IMR-90 (cell line): ENCODE results near the gene OSBPL9. TPM values are rescaled to one million over a fixed set of nuclear protein-coding genes. Genes with fewer than 3 reads are reported as not detected.

Source experiments
- ATAC-seq: fragments of 200-7000 bp; cut with Tn5 transposase; 2 replicates; pipeline ENCODE4 v1.9.1; 2020; ENCODE audit warnings: low read depth, mild to moderate bottlenecking, moderate library complexity
- BruUV-seq: library from RNA; stranded (reverse); fragments of 400-500 nt; replicated peaks from 2 replicates; lab custom pipeline; 2021; lab: Mats Ljungman, UMichigan
- CTCF ChIA-PET: fragments of 300-600 bp; formaldehyde crosslinking; extraction: SDS; loops from one replicate; lab custom pipeline; 2021; ENCODE audit warnings: antibody characterized with exemption; lab: Yijun Ruan, JAX
- POLR2A ChIA-PET: fragments of 300-600 bp; sonication (Branson Sonifier 250); formaldehyde crosslinking; loops from one replicate; lab custom pipeline; 2022; ENCODE audit warnings: antibody characterized with exemption; ENCODE audit not compliant: unreplicated experiment; lab: Charles Lee
- DNase-seq: peaks from one replicate; pipeline ENCODE4 v3.0.0; 2013
- H2AFZ ChIP-seq: replicated peaks from 2 replicates; pipeline ENCODE3; 2013; ENCODE audit warnings: low read length, mild to moderate bottlenecking; ENCODE audit not compliant: poor library complexity
- H2AK5ac ChIP-seq: 2 replicates; pipeline ENCODE4 v1.6.1; 2013; ENCODE audit warnings: low read depth, low read length, inconsistent platforms
- H2AK9ac ChIP-seq: replicated peaks from 2 replicates; pipeline ENCODE3; 2013; ENCODE audit warnings: mild to moderate bottlenecking, low read depth, low read length, moderate library complexity; ENCODE audit not compliant: poor library complexity
- H2BK120ac ChIP-seq: 2 replicates; pipeline ENCODE4 v1.6.1; 2013; ENCODE audit warnings: low read depth, low read length, inconsistent platforms
- H2BK15ac ChIP-seq: 3 replicates; pipeline ENCODE4 v1.6.1; 2013; ENCODE audit warnings: low read depth, low read length, inconsistent platforms
- H2BK20ac ChIP-seq: 2 replicates; pipeline ENCODE4 v1.6.1; 2013; ENCODE audit warnings: low read depth, mild to moderate bottlenecking, inconsistent platforms, low read length, moderate library complexity
- H2BK5ac ChIP-seq: 2 replicates; pipeline ENCODE4 v1.6.1; 2013; ENCODE audit warnings: mild to moderate bottlenecking, low read depth, low read length, inconsistent platforms; ENCODE audit not compliant: poor library complexity, severe bottlenecking
- H3K14ac ChIP-seq: replicated peaks from 2 replicates; pipeline ENCODE4 v1.6.1; 2013; ENCODE audit warnings: low read depth, low read length, inconsistent platforms
- H3K18ac ChIP-seq: 2 replicates; pipeline ENCODE4 v1.6.1; 2013; ENCODE audit warnings: low read depth, low read length, control low read depth
- H3K23ac ChIP-seq: 2 replicates; pipeline ENCODE4 v1.6.1; 2013; ENCODE audit warnings: low read depth, low read length, inconsistent platforms
- H3K27ac ChIP-seq: 2 replicates; pipeline ENCODE4 v1.5.1; 2013; ENCODE audit warnings: mild to moderate bottlenecking, control low read depth, low read length; ENCODE audit not compliant: insufficient read depth
- H3K27me3 ChIP-seq: 2 replicates; pipeline ENCODE4 v1.6.1; 2013; ENCODE audit warnings: low read length; ENCODE audit not compliant: control insufficient read depth, insufficient read depth
- H3K36me3 ChIP-seq: 2 replicates; pipeline ENCODE4 v1.6.1; 2013; ENCODE audit warnings: low read length, mixed read lengths; ENCODE audit not compliant: control insufficient read depth, insufficient read depth
- H3K4ac ChIP-seq: 2 replicates; pipeline ENCODE4 v1.6.1; 2013; ENCODE audit warnings: low read depth, low read length, inconsistent platforms
- H3K4me1 ChIP-seq: 2 replicates; pipeline ENCODE4 v1.6.1; 2013; ENCODE audit warnings: low read length, mixed read lengths; ENCODE audit not compliant: control insufficient read depth, insufficient read depth
- H3K4me2 ChIP-seq: 2 replicates; pipeline ENCODE4 v1.6.1; 2013; ENCODE audit warnings: low read depth, mild to moderate bottlenecking, control low read depth, low read length, moderate library complexity
- H3K4me3 ChIP-seq: 2 replicates; pipeline ENCODE4 v1.5.1; 2013; ENCODE audit warnings: low read depth, mild to moderate bottlenecking, control low read depth, low read length, moderate library complexity; ENCODE audit not compliant: insufficient read depth
- H3K56ac ChIP-seq: 2 replicates; pipeline ENCODE4 v1.6.1; 2013; ENCODE audit warnings: low read length, inconsistent platforms; ENCODE audit not compliant: insufficient read depth; ENCODE audit errors: extremely low read depth
- H3K79me1 ChIP-seq, 2 experiments: 2 replicates each; pipeline ENCODE4 v1.6.1; 2013; ENCODE audit warnings: low read length in 2 of 2, inconsistent platforms in 1 of 2, low read depth in 1 of 2
- H3K9ac ChIP-seq: 2 replicates; pipeline ENCODE4 v1.6.1; 2013; ENCODE audit warnings: low read depth, low read length, control low read depth
- H3K9me1 ChIP-seq: 2 replicates; pipeline ENCODE4 v1.6.1; 2013; ENCODE audit warnings: low read length, inconsistent platforms; ENCODE audit not compliant: insufficient read depth
- H3K9me3 ChIP-seq: 2 replicates; pipeline ENCODE4 v1.6.1; 2013; ENCODE audit warnings: low read length; ENCODE audit not compliant: control insufficient read depth, insufficient read depth
- H4K20me1 ChIP-seq: 2 replicates; pipeline ENCODE4 v1.6.1; 2013; ENCODE audit warnings: low read length, inconsistent platforms; ENCODE audit not compliant: insufficient read depth
- H4K5ac ChIP-seq: 2 replicates; pipeline ENCODE4 v1.6.1; 2013; ENCODE audit warnings: mild to moderate bottlenecking, low read depth, low read length, control low read depth
- H4K8ac ChIP-seq, 2 experiments: 2 replicates each; pipeline ENCODE4 v1.6.1; 2013; ENCODE audit warnings: low read depth in 2 of 2, low read length in 2 of 2, control low read depth in 1 of 2, inconsistent platforms in 1 of 2
- H4K91ac ChIP-seq: 2 replicates; pipeline ENCODE4 v1.6.1; 2013; ENCODE audit warnings: low read depth, low read length, inconsistent platforms; ENCODE audit not compliant: insufficient read depth
- CHD1 ChIP-seq: IDR thresholded peaks from 2 replicates; pipeline ENCODE4 v1.6.1; 2012; ENCODE audit warnings: low read depth, low read length, improper control_type of control experiment
- MAFK ChIP-seq: IDR thresholded peaks from 2 replicates; pipeline ENCODE4 v1.6.1; 2012; ENCODE audit warnings: low read depth, low read length, improper control_type of control experiment
- MAZ ChIP-seq: IDR thresholded peaks from 2 replicates; pipeline ENCODE4 v1.6.1; 2012; ENCODE audit warnings: low read depth, mild to moderate bottlenecking, low read length, improper control_type of control experiment, moderate library complexity, borderline replicate concordance
- MXI1 ChIP-seq: IDR thresholded peaks from 2 replicates; pipeline ENCODE4 v1.6.1; 2012; ENCODE audit warnings: low read depth, mild to moderate bottlenecking, low read length, moderate library complexity, borderline replicate concordance
- NFE2L2 ChIP-seq: fragments of 150-350 bp; IDR thresholded peaks from 2 replicates; pipeline ENCODE4 v1.6.1; 2016; ENCODE audit warnings: low read depth, mild to moderate bottlenecking, low read length
- POLR2A ChIP-seq: IDR thresholded peaks from 2 replicates; pipeline ENCODE4 v1.6.1; 2012; ENCODE audit warnings: mild to moderate bottlenecking, low read depth, low read length
- RCOR1 ChIP-seq: IDR thresholded peaks from 2 replicates; pipeline ENCODE4 v1.6.1; 2012; ENCODE audit warnings: mild to moderate bottlenecking, low read length, improper control_type of control experiment; ENCODE audit not compliant: insufficient replicate concordance
- SMC3 ChIP-seq: fragments of 150-350 bp; IDR thresholded peaks from 2 replicates; pipeline ENCODE4 v1.6.1; 2016; ENCODE audit warnings: low read depth, mild to moderate bottlenecking, antibody characterized with exemption, low read length, moderate library complexity
- WGBS, 2 experiments: methylation state at CpG; one replicate each; pipeline versions ENCODE4 v1.1.5 to v1.1.7; 2013; ENCODE audit warnings: missing lambda C conversion rate in 2 of 2; ENCODE audit not compliant: insufficient read length in 1 of 2; ENCODE audit errors: extremely low coverage in 2 of 2; 5-methylcytosine and 5-hydroxymethylcytosine counted together
- dilution Hi-C: fragments of 300-500 bp; cut with HindIII; formaldehyde crosslinking; loops from one replicate; pipeline ENCODE4 v1.14.3; 2018; ENCODE audit warnings: low sequenced_read_pairs; ENCODE audit not compliant: unreplicated experiment
- in situ Hi-C: fragments of 300-500 bp; cut with MboI; formaldehyde crosslinking; loops from 3 replicates; pipeline ENCODE4 v1.14.3; 2019; ENCODE audit warnings: low sequenced_read_pairs, inconsistent platforms, mixed read lengths
- intact Hi-C: fragments of 100-400 bp; cut with micrococcal nuclease; formaldehyde crosslinking; loops from 2 replicates; pipeline ENCODE4 v1.10.0; 2022
- polyA plus RNA-seq, 3 experiments: library from polyadenylated mRNA; depleted of rRNA; stranded (reverse); fragments of >200 nt; gene quantifications; 2 replicates each; pipeline ENCODE4 v1.2.3, GENCODE V29; 2012; ENCODE audit warnings: low replicate concordance in 1 of 3
- total RNA-seq: library from RNA; depleted of rRNA; stranded (reverse); fragments of >200 nt; gene quantifications from 2 replicates; pipeline ENCODE4 v1.2.3, GENCODE V29; 2012
- TF ChIP-seq, protein P1 (sequence below): fragments of 150-350 bp; IDR thresholded peaks from 2 replicates; pipeline ENCODE4 v1.6.1; 2016; ENCODE audit warnings: low read depth, mild to moderate bottlenecking, low read length, moderate library complexity, borderline replicate concordance

Gene OSBPL9
- total and polyA plus RNA-seq, 2 of the 4 experiments (the other 2 are of a cell fraction): 51.4 to 127 TPM

DNA sequence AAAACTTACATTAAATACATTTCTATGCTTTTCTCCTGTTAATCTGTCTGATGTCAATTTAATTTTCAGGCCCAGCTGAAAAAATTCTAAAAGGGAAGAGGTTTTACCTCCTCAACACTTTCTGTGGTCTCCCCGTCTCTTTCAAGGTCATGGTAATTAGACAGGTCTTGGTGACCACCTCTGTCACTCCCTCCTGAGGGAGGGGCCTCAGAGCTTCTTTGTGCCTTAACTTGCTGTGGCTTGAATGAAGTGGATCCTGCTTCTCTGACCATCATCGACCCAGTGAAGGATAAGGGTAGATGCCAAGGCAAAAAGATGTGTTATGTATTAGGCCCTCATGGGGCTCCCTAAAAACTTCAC is 40.8 kb upstream of the OSBPL9 start:
- DNase-seq: no peak
- Histone ChIP-seq H3K36me3 (no peaks in the 10 kb centered on the region), H3K23ac (no peak overlapping the region), H3K4ac (no peak overlapping the region), H2BK120ac (no peak overlapping the region), H3K18ac (no peak overlapping the region), H2AK5ac (no peak overlapping the region; the same call in 1 of the 2 replicates), H3K4me3 (no peak overlapping the region), H3K27ac (no peak overlapping the region), H2AFZ (no peak overlapping the region), H3K14ac (0 out of 2 replicates have a peak overlapping the region, but pooled peaks have one; percentile 14), H3K4me1 (peaks cover 2% of the 10 kb centered on the region; the same call in 1 of the 2 replicates), H3K9me1 (no peaks in the 10 kb centered on the region), H2BK20ac (no peak overlapping the region), H2BK15ac (no peak overlapping the region), H4K20me1 (no peaks in the 10 kb centered on the region), H3K79me1 (no peaks in the 10 kb centered on the region), H4K91ac (no peak overlapping the region), H2BK5ac (no peak overlapping the region), H3K27me3 (no peaks in the 10 kb centered on the region), H2AK9ac (no peak overlapping the region), H3K9me3 (no peaks in the 10 kb centered on the region), H3K9ac (no peak overlapping the region), H3K56ac (no peak overlapping the region), H3K4me2 (no peak overlapping the region), H4K8ac (no peak overlapping the region; a peak in 1 of 4 replicates), H4K5ac (no peak overlapping the region)
- TF ChIP-seq MAZ: no peak
- TF ChIP-seq SMC3: no peak
- TF ChIP-seq CHD1: no peak
- TF ChIP-seq RCOR1: no peak
- no peak for TF ChIP-seq MAFK
- TF ChIP-seq, protein P1, sequence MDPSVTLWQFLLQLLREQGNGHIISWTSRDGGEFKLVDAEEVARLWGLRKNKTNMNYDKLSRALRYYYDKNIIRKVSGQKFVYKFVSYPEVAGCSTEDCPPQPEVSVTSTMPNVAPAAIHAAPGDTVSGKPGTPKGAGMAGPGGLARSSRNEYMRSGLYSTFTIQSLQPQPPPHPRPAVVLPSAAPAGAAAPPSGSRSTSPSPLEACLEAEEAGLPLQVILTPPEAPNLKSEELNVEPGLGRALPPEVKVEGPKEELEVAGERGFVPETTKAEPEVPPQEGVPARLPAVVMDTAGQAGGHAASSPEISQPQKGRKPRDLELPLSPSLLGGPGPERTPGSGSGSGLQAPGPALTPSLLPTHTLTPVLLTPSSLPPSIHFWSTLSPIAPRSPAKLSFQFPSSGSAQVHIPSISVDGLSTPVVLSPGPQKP: no peak
- TF ChIP-seq POLR2A: no peak
- TF ChIP-seq NFE2L2: no peak
- TF ChIP-seq MXI1: no peak
- in situ Hi-C loops: no loop called here
- intact Hi-C loops: no loop called here
- BruUV-seq: no TSS peak
- no peak for ATAC-seq
- ChIA-PET POLR2A (no interaction called here), CTCF (interaction anchor here (0.6 kb wide), 1 partner anchor 27 kb away, joined by 5 read pairs; no protein-coding TSS in a partner anchor)
- WGBS, 2 experiments: no CpG with 5 or more reads among the region's 2 CpGs
- dilution Hi-C loops: no loop called here
